ENCODE results near the gene AHCTF1.
"Not testable (repeated sequence)": the region's sequence is repeated elsewhere in the genome, so short reads cannot be mapped to it uniquely, and the experiment has no call there.

The AHCTF1 gene

GRCh38 chr1:246837418-246838117 lies 94.2 kb downstream of the AHCTF1 start:
- DNase-seq (ENCODE audit: low read depth), result no peak

GRCh38 chr1:246836209-246836966 lies 95.4 kb downstream of the AHCTF1 start:
- DNase-seq (ENCODE audit: low read depth), result no peak

DNA sequence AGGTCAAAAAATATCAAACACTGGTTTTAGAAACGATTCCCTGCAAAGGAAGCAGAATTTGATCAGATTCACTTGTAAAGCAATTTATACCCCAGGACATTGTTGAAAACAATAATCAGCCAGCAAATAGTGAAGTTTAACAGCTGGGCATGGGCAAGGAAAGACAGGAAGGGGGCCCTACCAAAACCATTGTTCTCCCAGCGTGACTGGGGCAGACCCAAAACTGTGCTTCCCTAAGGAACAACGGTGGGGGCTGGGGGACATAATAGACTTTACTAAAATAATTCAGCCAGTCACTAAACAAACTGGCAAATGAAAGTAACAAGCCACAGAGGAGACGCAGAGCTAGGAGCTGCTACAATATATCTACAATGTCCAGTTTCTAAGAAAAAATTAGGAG lies 100.2 kb downstream of the AHCTF1 start:
- no peak for DNase-seq (ENCODE audit: low read depth)

DNA sequence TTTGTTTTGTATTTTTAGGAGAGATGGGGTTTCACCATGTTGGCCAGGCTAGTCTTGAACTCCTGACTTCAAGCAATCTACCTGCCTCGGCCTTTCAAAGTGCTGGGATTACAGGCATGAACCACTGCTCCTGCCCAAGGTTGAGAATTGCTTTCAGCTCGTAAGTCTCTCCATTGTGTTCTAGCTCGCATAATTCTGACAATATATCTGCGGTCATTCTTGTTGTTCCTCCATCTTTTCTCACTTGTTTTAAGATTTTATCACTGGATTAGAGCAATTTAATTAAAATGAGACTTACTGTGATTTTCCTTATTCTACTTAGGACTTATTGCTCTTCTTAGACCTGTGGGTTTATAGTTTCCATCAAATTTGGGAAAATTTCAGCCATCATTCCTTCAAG lies 102.9 kb downstream of the AHCTF1 start:
- DNase-seq (ENCODE audit: low read depth), result no peak

DNA sequence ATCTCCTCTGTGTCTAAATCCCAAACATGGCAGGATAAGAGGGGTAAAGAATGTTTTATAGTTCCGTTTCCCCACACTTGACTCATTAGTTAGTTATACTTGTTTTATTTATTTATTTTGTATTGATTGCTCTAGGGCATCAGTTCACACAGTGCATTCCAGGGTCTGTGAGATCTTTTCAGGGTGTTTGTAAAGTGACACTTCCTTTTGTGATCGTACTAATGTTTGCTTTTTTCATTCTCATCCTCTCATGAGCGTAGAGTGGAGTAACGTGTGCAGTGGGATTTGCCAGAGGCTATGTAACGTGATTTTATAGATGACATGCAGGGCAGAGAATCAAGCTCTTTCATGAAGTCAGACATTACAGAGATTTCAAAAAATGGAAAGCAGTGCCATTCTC lies 104.4 kb downstream of the AHCTF1 start:
- DNase-seq (ENCODE audit: low read depth), result no peak

DNA sequence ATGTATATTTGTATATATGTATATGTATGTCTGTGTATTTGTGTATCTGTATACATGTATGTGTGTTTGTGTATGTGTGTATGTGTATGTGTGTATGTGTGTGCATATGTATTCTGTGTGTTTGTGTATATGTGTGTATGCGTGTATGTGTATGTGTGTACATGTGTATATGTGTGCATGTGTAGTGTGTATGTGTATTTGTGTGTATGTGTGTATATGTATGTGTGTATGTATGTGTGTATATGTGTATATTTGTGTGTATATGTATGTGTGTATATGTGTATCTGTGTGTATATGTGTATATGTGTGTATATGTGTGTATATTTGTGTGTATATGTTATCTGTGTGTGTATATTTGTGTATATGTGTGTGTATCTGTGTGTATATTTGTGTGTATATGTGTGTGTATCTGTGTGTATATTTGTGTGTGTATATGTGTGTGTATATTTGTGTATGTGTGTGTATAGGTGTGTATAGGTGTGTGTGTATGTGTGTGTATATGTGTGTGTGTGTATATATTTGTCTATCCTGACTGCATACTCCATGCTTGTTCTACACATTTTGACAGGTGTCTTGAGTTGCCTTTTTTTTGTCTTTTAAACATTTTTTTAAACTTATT lies 106.1 kb downstream of the AHCTF1 start:
- DNase-seq (ENCODE audit: low read depth), result no peak

DNA sequence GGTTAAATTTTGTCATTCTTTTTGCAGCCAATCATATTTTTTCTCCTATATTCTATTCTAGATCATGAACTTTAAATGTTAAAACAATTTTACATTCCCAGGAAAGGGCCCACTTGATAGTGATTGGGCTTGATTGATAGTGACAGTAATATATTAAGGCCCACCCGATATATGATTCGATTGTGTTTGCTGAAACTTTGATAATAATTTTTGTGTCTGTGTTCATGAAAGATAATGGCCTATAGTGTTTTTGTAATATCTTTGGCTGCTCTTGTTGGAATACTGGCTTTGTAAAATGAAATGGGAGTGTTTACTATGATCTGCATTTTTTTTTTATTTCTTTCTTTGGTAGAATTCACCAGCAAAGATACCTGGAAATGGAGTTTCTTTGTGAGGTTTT lies 107.2 kb downstream of the AHCTF1 start:
- no peak for DNase-seq (ENCODE audit: low read depth)

DNA sequence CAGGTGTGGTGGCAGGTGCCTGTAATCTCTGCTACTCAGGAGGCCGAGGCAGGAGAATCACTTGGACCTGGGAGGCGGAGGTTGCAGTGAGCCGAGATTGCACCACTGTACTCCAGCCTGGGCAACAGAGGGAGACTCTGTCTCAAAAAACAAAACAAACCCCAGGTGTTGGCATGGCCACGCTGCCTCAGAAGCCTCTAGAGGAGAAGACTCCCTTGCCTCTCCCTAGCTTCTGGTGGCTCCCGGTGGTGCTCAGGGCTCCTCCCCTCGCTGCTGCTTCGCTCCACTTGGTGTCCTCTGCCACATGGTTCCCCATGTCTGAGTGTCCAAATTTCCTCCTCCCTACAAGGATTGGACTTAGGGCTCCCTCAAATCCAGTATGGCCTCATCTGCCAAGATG lies 109.6 kb downstream of the AHCTF1 start:
- DNase-seq (ENCODE audit: low read depth), result not testable (repeated sequence)

- DNase-seq (ENCODE audit: low read depth), result no peak
Measured at GRCh38 chr1:246820666-246821065, 111.1 kb downstream of the AHCTF1 start.

- DNase-seq (ENCODE audit: low read depth), result not testable (repeated sequence)
Measured at GRCh38 chr1:246817778-246818177, 114.0 kb downstream of the AHCTF1 start.

GRCh38 chr1:246815693-246816270 lies 116.0 kb downstream of the AHCTF1 start:
- no peak for DNase-seq (ENCODE audit: low read depth)

DNA sequence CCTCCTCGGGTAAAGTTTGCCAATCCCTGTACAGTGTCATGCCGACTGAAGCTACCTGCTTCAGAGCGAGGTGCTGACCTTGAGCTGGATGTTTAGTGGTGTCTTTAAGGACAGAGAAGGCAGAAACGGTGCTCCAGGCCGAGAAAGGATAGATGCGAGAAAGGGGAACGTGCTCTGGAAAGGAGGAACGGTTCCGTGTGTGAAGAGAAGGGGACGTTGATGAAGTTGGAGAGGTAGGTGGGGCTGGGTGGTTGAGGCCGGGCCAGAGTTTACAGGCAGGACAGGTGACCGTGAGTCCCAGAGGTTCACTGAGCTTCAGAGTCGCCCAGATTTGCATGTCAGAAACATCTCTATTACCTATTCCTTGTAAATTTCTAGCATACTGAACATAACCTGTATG lies 116.9 kb downstream of the AHCTF1 start:
- no peak for DNase-seq (ENCODE audit: low read depth)

DNA sequence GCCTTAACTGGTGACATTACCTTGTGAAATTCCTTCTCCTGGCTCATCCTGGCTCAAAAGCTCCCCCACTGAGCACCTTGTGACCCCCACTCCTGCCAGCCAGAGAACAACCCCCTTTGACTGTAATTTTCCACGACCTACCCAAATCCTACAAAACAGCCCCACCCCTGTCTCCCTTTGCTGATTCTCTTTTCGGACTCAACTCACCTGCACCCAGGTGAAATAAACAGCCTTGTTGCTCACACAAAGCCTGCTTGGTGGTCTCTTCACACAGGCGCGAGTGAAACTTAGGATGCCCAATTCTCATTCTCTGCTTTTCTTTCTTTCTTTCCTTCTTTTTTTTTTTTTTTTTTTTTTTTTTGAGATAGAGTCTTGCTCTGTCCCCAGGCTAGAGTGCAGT lies 118.4 kb downstream of the AHCTF1 start:
- DNase-seq (ENCODE audit: low read depth), result not testable (repeated sequence)

DNA sequence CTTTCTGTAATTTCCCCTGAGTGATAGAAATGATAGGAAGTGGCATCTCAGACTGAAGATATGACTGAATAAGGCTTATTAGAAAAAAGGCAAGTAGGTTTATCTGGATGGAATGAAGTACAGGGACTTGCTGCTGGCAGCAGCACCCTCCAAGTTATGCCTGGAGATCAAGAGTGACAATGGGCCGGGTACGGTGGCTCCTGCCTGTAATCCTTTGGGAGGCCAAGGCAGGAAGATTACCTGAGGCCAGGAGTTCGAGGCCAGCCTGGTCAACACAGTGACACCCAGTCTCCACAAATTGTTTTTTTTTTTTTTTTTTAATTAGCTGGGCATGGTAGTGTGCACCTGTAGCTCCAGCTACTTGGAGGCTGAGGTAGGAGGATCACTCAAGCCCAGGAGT lies 119.8 kb downstream of the AHCTF1 start:
- DNase-seq (ENCODE audit: low read depth), result no peak

DNA sequence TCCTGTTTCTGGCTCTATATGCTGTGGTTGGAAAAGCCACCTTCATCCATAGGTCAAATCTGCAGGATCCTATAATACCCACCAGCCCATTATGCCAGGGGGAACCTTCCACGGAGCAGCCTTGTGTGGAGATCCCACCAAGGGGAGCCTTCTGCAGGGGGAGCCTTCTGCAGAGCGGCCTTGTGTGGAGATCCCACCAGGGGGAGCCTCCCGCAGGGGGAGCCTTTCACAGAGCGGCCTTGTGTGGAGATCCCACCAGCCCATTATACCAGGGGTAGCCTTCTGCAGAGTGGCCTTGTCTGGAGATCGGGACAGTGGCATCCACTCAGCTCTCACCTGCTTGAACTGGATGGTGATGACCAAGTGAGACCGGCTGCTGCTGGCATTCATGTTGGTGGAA lies 122.3 kb downstream of the AHCTF1 start:
- no peak for DNase-seq (ENCODE audit: low read depth)

DNA sequence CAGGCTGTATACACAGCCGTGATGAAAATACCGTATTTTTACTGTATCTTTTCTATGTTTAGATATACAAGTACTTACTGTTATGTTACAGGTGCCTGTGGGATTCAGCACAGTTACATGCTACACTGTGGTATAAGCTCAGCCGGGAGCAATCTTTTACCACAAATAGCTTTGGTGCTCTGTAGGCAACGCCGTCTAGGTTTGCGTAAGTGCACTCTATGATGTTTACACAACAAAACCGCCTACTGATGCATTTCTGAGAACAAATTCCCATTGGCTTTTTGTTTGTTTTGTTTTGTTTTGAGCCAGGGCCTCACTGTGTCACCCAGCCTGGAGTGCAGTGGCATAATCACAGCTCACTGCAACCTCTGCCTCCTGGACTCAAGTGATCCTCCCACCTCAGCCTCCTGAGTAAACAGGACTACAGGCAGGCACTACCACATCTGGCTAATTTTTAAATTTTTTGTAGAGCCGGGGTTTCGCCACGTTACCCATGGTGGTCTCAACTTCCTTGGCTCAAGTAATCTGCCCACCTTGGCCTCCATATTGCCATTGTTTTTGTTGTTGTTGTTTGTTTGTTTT lies 126.5 kb downstream of the AHCTF1 start:
- DNase-seq (ENCODE audit: low read depth), result no peak

DNA sequence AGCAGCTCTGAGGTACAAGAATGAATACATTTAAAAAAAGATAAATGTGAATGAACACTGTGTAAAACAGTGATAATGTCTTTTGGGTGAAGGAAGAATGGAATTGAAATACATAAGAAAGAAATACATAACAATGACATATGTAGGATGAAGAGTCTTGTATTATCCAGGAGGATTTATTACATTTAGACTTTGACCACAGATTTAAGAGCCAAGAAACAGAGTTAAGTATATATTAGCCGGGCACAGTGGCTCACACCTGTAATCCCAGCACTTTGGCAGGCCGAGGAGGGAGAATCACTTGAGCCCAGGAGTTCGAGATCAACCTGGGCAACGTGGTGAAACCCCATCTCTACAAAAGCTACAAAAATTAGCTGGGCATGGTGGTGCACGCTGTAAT lies 127.9 kb downstream of the AHCTF1 start:
- DNase-seq (ENCODE audit: low read depth), result no peak

DNA sequence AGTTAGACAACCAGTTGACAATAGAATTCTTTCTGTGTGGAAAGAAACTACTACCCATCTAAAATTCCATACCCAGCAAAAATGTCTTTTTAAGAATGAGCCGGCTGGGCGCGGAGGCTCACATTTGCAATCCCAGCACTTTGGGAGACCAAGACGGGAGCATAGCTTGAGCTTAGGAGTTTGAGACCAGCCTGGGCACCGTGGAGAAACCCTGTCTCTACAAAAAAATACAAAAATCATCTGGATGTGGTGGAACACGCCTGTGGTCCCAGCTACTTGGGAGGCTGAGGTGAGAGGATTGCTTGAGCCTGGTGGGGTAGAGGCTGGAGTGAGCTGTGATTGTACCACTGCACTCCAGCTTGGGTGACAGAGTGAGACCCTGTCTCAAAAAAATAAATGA lies 128.4 kb downstream of the AHCTF1 start:
- no peak for DNase-seq (ENCODE audit: low read depth)

GRCh38 chr1:246801241-246802020 lies 130.3 kb downstream of the AHCTF1 start:
- DNase-seq (ENCODE audit: low read depth), result no peak

- DNase-seq (ENCODE audit: low read depth), result no peak
Measured at GRCh38 chr1:246800756-246801155, 131.0 kb downstream of the AHCTF1 start.

GRCh38 chr1:246800356-246800755 lies 131.4 kb downstream of the AHCTF1 start:
- no peak for DNase-seq (ENCODE audit: low read depth)
